Panc1 (cell line): Measurements from ENCODE around the gene ALKBH3.

Source experiments
- POLR2AphosphoS5 ChIP-seq: IDR thresholded peaks from 2 replicates; pipeline ENCODE4 v1.6.1; 2012; ENCODE audit warnings: mild to moderate bottlenecking, low read depth, low read length, moderate library complexity
- REST ChIP-seq, 2 experiments: IDR thresholded peaks; 2 replicates each; pipeline ENCODE4 v1.6.1; 2011 to 2012; ENCODE audit warnings: low read depth in 2 of 2, control low read depth in 1 of 2, low read length in 1 of 2, mild to moderate bottlenecking in 1 of 2, moderate library complexity in 1 of 2; ENCODE audit not compliant: insufficient read depth in 1 of 2
- TCF7L2 ChIP-seq: IDR thresholded peaks from 2 replicates; pipeline ENCODE4 v1.6.1; 2011; ENCODE audit warnings: mild to moderate bottlenecking, low read depth, low read length, inconsistent platforms
- TF ChIP-seq, protein P1 (sequence below): fragments of 450-650 bp; IDR thresholded peaks from 2 replicates; pipeline ENCODE4 v1.5.1; 2017; ENCODE audit warnings: mild to moderate bottlenecking

DNA sequence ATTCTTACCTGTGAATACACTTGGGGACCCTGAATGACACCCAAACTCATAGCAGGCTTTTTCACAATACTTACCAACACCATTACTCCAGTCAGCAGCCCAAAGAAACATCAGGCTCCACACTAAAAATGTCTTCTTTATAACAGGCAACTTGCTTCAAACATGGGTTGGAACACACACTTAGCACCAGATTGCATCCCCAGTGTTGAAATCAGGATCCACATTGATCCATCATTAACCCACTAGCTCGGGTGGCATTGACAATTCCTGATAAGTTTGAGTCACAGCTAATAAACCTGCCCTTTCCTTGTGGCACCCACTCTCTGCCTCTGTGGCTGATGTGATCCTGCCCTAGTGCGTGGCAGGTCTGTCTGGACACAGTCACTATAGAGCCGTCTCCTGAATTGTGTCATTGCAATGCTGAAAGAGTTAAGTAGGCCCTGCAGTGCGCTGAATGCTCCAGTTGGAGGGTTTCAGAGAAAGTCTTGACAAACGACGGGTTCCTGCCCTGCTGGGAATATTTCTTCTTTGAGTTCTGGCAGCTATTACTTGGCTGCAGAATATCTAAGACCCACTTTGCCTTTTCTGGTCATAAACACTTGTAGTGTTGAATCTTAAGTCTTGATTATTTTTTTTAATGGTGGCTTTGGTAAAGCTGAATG, 42.2 kb downstream of the ALKBH3 start:
- TF ChIP-seq, protein P1, sequence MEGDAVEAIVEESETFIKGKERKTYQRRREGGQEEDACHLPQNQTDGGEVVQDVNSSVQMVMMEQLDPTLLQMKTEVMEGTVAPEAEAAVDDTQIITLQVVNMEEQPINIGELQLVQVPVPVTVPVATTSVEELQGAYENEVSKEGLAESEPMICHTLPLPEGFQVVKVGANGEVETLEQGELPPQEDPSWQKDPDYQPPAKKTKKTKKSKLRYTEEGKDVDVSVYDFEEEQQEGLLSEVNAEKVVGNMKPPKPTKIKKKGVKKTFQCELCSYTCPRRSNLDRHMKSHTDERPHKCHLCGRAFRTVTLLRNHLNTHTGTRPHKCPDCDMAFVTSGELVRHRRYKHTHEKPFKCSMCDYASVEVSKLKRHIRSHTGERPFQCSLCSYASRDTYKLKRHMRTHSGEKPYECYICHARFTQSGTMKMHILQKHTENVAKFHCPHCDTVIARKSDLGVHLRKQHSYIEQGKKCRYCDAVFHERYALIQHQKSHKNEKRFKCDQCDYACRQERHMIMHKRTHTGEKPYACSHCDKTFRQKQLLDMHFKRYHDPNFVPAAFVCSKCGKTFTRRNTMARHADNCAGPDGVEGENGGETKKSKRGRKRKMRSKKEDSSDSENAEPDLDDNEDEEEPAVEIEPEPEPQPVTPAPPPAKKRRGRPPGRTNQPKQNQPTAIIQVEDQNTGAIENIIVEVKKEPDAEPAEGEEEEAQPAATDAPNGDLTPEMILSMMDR, result no peak
- TF ChIP-seq POLR2AphosphoS5 (no peak), REST (IDR thresholded peaks at IDR 0.05; ENCODE audit: insufficient read depth in 1 of 2, low read depth in 2 of 2, low read length in 1 of 2) (no peak), TCF7L2 (no peak)
